Measurements from ENCODE around the gene ACAD9.
"Not testable (repeated sequence)": the region's sequence is repeated elsewhere in the genome, so short reads cannot be mapped to it uniquely, and the experiment has no call there.

Gene ACAD9

DNA sequence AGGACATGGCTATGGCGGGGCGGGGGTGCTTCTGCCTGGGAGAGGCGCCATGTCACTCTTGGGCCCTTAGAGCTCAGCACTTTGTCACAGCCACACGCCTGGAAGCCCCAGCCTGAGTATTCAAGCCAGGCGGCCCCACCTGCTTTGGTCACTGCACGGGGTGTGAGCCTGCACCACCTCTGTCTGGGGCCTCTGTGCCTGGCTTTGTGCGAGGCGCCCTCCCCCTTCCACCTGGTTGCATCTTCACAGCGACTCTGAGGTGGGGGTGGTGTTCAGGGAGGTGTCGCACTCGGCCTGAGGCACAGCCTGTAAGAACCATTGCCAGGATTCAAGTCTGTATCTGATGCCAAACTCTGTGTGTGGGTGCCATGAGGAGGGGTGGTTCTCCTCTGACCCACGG lies 24.1 kb downstream of the ACAD9 start:
- no peak for DNase-seq

DNA sequence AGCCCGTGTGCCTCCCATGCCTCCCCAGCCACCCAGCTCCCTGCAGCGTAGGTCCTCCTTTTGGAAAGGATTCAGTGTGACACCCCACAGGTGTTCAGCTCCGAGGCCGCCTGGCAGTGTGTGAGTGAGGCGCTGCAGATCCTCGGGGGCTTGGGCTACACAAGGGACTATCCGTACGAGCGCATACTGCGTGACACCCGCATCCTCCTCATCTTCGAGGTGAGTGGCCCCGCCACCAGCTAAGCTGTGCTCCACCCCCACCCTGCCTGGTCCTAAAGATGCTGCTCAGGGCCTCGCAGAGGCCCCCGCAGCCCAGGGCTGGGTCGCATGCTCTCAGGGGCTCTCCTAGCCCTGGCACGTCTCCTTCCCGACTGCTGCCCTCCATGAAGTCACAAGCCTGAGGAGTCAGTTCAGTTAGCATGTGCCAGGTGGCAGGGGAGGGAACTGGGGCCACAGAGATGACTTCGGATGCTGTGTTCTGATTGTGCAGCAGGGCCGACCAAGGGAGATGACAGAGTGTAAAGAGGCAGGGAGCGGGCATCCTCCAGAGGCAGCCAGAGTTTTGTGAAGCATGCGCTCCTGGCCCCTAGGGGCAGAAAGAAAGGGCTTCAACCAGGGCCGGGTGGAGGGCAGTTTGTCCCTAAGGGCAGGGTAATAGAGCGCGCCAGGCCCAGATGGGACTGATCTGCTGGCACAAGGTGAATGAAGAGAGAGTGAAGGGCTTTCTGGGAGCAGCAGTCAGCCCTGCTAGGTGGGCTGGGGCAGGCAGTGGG lies 26.8 kb downstream of the ACAD9 start:
- DNase-seq: no peak

DNA sequence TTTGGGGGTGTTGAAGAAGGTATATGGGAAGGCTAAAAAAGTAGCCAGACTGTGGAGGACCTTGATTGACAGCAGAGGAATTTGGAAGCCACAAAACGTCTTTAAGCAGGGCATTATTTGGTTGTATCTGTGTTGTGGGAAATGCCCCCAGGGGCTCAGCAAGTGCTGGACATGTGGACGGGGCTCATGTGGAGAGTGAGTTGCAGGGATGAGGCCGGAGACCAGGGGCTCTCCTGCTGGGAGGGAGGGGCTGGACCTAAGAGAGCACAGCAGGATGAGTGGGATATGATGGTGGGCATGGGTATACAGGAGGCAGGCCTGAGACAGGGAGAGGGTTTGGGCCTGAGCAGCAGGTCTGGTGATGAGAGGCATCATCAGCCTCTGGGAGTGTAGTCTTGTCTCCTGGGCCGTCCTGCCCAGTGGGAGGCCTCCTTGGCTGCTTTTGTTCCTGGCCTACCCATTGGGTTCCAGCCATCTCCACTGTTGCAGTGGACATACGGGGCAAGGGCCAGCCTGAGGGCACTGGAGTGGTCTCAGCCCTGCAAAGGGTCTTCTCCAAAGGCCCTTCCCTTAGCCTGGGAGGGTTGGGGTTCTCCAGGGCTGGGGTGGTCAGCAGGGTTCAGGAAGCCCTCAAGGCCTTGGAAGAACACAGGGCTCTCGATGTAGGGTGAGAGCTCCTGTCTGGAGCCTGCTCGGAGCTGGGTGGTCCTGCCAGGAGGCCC lies 27.5 kb downstream of the ACAD9 start:
- DNase-seq: no peak

DNA sequence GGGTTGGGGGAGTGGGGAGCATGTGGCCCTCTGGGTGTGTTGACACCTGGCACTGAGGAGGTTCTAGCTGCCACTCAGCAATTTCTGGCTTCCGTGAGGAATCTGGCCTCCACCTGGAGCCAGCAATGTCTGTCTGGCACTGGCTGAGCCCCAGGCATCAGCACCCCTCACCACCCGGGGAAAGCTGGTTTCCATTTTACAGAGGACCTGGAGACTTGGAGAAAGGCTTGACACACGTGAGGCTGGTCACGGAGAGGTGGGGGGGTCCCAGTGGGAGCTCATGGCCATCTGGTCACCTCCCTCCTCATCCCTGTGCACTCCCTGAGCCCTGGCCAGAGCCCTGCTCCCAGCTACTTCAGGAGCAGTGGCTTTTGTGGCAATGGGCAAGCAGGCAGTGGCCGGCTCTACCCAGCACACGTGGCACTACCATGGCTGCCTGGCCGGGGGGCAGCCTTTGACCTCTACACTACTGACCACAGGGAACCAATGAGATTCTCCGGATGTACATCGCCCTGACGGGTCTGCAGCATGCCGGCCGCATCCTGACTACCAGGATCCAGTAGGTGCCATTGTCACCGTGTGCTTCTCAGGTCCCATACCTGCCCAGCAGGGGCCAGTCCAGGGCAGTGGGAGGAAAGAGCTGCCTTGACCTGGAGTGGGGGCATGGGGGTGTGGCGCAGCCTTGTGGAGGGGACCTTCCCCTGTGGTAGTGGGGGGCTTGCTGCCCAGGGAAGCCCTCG lies 28.5 kb downstream of the ACAD9 start:
- DNase-seq: no peak

DNA sequence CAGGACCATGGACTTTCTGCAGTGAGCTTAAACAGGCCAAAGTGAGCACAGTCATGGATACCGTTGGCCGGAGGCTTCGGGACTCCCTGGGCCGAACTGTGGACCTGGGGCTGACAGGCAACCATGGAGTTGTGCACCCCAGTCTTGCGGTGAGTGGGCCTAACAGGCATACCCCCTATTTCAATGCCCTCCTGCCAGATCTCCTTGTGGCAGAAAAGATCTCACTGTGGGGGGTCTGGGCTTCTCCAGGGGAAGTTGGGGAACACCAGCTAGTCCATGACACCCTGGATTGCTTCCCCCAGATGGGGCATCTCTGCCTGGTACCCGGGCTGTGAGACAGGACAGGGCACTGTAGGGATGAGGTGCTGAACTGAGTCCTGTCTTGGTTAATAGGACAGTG lies 29.5 kb downstream of the ACAD9 start:
- DNase-seq: no peak

DNA sequence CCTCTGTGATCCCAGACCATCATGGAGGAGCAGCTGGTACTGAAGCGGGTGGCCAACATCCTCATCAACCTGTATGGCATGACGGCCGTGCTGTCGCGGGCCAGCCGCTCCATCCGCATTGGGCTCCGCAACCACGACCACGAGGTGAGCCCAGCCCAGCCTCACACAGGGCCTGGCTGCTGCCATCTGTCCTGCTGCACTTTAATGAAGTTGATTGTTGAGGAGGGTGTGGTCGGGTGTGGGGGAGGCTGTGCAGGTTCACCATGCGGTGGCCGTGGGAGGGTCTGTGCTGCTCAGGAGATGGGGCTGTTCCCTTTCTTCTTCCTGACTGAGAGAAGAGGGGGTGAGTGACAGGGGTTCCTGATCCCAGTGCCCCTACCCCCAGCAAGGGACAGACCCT lies 30.6 kb downstream of the ACAD9 start:
- no peak for DNase-seq

DNA sequence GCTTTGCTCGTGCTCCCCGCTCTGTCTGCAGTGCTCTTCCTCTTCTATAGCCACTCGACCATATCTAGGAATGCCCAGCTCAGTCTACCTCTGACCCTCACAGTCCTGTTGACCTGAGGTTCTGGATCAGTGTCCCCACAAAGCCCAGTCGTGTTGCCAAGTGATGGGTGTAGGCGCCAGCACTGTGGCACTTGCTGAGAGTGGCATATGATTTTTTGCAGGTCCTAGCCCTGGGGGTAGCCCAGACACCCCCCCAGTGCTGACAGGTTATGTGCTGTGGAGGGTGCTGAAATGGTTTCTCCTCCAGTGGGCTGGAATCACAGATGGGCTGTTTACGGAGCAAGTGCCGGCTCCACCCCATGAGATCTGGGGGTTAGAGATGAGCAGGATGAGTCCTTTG lies 32.5 kb downstream of the ACAD9 start:
- DNase-seq: no peak

DNA sequence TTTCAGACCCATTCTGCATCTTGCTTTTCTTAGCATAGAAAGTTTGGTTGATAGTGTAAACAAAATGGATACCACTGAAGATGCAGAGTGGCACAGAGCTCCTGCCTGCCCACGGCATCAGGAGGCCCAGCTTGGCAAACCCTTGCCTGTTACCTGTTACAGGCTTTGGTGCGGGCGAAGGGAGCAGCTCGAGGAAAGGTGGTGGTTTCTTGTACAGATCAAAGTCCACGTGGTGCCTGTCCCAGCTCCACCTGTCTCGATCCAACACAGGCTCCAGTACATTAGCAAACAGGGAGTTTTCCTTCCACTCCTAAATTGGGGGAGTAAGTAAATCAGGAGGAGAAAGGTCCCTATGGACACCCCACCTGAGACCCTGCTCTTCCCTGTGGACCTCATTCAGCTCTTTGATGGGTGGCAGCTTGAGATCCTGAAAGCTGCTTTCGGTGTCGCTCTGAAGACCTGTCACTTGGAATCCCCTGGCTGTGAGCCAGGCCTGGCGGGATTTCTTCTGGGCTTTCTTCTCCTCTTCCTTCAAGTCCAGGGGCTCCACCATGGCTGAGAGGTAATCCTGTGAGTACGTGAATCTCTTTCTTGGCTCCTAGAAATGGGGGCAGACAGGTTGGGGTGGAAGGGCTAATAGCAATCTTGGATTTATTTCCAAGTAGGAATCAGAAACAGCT lies 35.7 kb downstream of the ACAD9 start:
- no peak for DNase-seq

DNA sequence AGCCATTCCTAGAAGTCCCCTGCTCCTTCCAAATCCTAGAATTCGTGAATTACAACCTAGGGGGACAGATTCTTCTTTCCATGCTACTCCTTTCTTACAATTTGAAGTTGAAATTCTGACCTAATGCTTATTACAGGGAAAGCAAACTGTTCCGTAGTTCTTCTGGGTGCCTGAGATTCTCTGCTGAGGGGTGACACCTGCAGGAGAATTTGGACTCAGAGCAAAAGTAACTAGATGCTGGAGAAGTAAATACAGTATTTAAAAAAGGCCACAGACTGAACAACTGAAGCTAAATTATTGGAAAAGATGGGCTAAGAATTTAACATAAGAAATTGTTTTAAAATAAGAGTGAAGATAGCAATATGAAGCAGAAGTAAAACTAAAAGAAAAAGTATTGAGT lies 37.9 kb downstream of the ACAD9 start:
- DNase-seq: no peak

DNA sequence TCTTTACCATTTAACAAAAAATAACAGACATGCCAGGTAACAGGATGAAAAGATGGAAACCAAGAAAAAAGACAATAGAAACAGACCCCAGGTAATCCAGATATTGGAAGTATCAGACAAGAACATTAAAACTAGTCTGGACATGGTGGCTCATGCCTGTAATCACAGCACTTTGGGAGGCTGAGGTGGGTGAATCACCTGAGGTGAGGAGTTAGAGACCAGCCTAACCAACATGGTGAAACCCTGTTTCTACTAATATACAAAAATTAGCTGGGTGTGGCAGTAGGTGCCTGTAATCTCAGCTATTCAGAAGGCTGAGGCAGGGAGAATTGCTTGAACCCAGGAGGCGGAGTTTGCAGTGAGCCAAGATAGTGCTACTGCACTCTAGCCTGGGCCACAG lies 40.6 kb downstream of the ACAD9 start:
- DNase-seq: no peak

DNA sequence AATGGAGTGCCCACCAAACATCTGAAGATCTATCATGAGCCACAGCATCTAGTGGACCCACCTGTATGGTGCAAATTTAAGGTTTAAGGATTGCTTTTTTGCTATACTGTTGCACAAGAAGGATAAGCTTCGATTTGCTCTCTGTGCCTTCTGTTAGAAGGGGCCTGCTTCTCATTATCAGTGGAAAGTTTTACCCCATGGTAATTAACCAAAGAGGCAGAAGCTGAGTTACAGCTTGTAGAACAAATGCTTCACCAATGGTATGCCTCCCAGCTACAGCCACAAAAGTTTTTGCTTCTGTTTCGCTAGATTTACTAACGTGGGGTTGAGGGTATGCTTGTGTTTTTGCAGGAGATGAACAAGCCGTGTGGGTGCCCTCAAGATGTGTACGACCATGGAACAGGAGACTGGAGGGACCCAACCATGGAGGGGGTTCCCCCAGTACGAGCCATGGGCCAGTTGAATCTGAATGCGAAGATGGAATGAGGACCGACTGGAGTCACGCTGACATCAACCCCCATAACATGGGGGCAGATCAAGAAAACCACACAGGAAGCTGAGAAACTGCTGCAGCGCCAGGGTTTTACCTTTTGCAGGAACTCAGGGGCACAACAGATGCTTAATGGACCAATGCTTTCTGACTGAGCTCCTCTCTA lies 43.5 kb downstream of the ACAD9 start:
- DNase-seq: peak; percentile 24

DNA sequence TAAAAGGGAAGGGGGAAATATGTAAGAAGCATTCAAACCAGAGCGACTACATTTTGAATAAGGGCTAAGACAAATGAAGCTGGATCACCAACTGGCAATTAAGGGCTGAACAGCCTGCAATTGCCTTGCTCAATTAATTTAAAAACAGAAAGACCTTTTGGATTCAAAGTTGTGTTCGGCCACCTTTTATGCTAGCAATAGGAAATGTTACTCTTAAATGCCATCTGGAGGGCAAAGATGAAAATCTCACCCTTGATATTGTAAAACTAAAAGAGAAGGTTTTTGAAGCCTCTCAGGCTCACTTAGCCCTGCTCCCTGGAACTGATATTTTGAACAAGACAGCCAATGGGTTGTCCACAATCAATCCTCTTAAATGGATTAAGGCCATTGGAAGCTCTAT lies 44.2 kb downstream of the ACAD9 start:
- DNase-seq: no peak

DNA sequence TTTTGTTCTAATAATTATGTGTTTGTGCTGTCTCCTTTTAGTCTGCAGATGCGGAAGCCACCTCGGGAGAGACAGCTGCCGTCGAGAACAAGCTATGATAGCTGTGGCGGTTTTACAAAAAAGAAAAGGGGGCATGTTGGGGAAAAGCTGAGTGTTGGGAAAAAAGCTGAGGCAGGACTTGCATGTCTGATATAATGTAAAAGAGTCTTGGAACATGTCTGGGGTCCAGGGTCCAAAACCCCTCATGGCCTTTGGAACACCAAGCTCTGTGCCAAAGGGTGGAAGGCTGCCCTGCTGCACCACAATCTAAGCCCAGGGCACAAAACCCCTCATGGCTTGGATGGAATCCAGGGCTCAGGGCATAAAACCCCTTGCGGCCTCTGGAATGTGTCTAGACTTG lies 44.6 kb downstream of the ACAD9 start:
- DNase-seq: not testable (repeated sequence)

DNA sequence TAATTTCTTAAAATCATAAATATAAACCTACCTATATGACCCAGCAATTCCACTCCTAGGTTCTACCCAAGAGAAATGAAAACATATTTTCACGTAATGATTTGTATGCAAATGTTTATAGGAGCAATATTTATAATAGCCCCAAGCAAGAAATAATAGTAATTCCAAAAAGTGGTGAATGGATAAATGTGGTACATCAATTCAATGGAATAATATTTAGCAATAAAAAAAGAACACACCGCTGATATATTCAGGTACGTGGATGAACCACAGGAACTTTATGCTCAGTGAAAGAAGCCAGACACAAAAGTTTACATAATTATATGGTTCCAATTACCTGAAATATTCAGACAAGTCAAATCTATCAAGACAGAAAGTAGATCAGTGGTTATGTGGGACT lies 49.9 kb downstream of the ACAD9 start:
- DNase-seq: no peak

DNA sequence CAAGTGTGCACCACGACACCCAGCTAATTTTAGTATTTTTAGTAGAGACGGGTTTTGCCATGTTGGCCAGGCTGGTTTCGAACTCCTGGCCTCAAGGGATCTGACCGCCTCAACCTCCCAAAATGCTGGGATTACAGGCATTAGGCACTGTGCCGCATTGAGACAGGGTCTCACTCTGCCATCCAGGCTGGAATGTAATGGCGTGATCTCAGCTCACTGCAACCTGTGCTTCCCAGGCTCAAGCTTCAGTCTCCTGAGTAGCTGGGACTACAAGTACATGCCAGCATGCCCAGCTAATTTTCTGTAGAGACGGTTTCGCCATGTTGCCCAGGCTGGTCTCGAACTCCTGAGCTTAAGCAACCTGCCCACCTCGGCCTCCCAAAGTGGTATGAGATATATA lies 51.6 kb downstream of the ACAD9 start:
- no peak for DNase-seq

DNA sequence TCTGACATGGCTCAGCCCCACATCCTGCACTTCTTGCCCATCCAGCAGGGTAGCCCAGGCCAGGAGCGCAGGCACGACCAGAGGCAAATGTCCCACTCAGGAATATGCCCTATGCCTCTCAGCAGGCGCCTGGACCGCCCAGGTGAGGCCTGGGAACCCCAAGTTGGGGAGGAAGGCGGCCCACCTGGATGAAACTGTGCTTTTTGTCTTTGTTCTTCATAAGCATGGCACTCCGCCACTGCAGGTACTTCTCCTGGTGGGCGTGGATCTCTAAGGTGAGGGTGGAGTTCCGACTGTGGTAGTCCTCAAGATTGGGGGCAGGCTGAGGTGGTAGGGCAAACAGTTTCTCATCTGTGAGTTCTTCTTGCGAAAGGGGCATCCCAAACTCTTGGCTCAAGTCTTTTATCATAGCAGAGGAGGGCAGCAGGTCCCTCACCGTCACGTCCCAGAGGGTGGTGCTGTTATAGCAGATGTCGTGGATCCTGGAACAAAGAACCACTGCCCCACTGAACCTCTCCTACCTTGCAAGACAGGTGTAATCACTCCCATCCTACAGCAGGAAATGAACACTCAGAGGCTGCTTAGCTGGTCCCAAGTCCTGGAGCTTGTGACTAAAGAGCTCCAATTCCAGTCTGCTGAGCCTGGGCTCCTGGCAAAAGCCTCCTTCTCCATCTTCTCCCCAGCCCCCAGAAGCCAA lies 53.2 kb downstream of the ACAD9 start:
- DNase-seq: no peak

DNA sequence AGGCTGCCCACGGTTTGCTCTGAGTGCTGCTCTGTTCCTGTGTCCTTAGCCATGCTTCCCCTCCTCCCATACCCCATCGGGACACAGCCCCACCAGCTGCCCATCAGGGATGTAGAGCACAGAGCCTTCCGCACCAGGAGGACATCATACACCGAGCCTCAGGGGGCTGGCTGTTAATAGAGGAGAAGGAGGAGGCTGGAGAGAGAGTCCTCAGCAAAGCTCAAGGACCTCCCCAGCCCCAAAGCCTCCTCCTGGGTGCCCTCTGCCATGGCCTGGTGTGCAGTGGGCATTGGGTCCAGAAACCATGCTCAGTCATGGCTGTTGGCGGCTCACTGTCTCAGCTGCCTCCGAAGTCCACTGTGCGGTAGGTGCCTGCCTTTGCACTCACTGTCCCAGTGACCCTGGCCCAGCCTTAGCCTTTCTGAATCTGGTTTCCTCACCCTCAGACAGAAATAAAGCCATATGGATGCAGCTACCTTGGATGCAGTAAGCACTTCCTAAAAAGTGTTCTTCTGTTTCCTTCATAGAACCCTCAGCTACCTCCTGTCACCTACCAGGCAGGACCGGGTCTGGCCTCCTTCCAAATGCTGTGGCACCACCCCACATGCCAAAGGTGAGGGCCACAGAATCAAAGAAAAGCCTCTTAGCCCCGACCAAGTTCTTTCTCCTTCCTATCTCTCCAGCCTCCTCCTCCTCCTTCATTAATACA lies 53.9 kb downstream of the ACAD9 start:
- DNase-seq: no peak

DNA sequence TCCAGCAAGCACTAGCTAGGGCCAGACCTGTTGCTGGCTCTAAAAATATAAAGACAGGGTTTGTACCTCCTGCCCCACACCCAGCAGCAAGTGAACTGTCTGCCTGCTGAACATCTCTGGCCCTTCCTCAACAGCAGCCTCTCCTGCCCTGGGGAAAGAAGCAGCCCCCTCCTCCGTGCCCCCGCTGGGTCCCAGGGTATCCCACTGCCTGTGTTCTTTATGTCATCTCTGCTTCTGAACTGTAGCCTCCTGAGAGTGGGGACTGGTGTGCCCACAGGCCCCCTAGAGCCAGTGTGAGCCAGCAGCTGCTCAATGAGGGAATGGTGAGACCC lies 54.5 kb downstream of the ACAD9 start:
- no peak for DNase-seq

DNA sequence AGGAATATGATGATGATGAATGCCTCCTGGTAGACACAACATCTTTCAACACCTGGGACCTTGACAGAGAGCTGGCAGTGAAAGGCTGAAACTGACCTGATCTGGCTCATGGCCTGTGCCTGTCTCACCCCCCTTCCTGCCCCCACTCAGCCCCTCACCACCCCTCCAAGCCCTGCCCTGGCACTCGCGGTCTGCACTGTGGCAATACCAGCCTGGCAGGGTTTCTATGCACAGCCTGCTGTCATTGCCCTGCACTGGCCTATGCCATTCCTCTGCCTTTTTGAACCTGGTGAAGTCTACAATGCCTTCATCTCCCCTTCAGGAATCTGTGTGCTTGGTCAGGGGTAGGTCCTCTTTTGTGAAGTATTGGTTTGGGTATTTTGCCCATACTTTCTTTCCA lies 56.5 kb downstream of the ACAD9 start:
- no peak for DNase-seq

DNA sequence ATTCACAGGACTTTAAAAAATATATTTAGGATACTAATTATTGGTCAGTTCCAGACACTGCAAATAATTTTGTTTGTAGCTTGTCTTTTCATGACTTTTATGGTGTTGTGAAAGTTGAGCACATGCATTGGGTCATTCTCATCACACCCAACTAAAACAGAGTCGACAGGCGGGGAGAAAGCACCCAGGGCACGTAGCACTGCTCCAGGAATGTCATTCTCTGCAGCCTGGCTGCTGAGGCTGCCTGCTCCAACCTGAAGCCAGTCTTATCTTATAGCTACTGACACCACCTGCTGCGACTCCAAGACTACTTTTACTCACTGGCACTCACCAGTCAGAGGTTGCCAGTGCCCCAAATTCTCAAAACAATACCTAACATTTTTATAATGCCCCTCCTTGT lies 56.9 kb downstream of the ACAD9 start:
- no peak for DNase-seq

DNA sequence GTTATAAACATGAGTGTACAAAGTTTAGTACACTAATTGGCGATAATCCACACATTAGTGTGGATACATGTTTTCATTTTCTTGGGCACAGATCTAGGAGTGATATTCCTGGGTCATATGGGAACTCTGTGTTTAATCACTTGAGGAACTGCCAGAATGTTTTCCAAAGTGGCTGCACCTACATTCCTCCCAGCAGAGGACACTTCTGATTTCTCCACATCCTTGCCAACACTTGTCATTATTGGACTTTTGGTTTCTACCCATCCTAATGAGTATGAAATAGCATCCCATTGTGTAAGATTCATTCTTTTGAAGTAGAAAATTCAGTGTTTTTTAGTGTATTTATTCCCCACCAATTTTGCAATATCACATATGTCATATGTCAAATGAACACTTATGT lies 60.8 kb downstream of the ACAD9 start:
- no peak for DNase-seq

Measured in CD4-positive, alpha-beta T cell treated with Interferon gamma for 1 hour (primary cell).